ENCODE measurements around the gene CMTM5.
"Not testable (repeated sequence)": the region's sequence is repeated elsewhere in the genome, so short reads cannot be mapped to it uniquely, and the experiment has no call there.

The CMTM5 gene

GRCh38 chr14:23411563-23412525 lies 35.0 kb downstream of the CMTM5 start:
- no peaks in the 10 kb centered on the region for H3K36me3 ChIP-seq (ENCODE audit: control insufficient read depth, insufficient read depth, low read length)
- no peak overlapping the region for H3K4me3 ChIP-seq (ENCODE audit: insufficient read depth, low read depth, low read length, poor library complexity, severe bottlenecking)
- no peak overlapping the region for H3K27ac ChIP-seq (ENCODE audit: insufficient read depth, low read length, poor library complexity, severe bottlenecking)
- H3K27me3 ChIP-seq (replicated peaks; ENCODE audit: control insufficient read depth, insufficient read depth, low read length, poor library complexity, severe bottlenecking): no peaks in the 10 kb centered on the region
- H3K4me1 ChIP-seq (ENCODE audit: control insufficient read depth, insufficient read depth, low read length, poor library complexity, severe bottlenecking): no peaks in the 10 kb centered on the region
- no peak for DNase-seq
- no peaks in the 10 kb centered on the region for H3K9me3 ChIP-seq (ENCODE audit: control insufficient read depth, low read length)

GRCh38 chr14:23413681-23414080 lies 36.8 kb downstream of the CMTM5 start:
- H3K36me3 ChIP-seq (ENCODE audit: control insufficient read depth, insufficient read depth, low read length): no peaks in the 10 kb centered on the region
- no peak overlapping the region for H3K4me3 ChIP-seq (ENCODE audit: insufficient read depth, low read depth, low read length, poor library complexity, severe bottlenecking)
- no peaks in the 10 kb centered on the region for H3K27me3 ChIP-seq (replicated peaks; ENCODE audit: control insufficient read depth, insufficient read depth, low read length, poor library complexity, severe bottlenecking)
- H3K27ac ChIP-seq (ENCODE audit: insufficient read depth, low read length, poor library complexity, severe bottlenecking): no peak overlapping the region
- H3K9me3 ChIP-seq (ENCODE audit: control insufficient read depth, low read length): no peaks in the 10 kb centered on the region
- no peaks in the 10 kb centered on the region for H3K4me1 ChIP-seq (ENCODE audit: control insufficient read depth, insufficient read depth, low read length, poor library complexity, severe bottlenecking)
- DNase-seq: no peak

GRCh38 chr14:23414254-23414653 lies 37.4 kb downstream of the CMTM5 start:
- no peaks in the 10 kb centered on the region for H3K9me3 ChIP-seq (ENCODE audit: control insufficient read depth, low read length)
- no peaks in the 10 kb centered on the region for H3K4me1 ChIP-seq (ENCODE audit: control insufficient read depth, insufficient read depth, low read length, poor library complexity, severe bottlenecking)
- DNase-seq: no peak
- H3K27ac ChIP-seq (ENCODE audit: insufficient read depth, low read length, poor library complexity, severe bottlenecking): no peak overlapping the region
- H3K36me3 ChIP-seq (ENCODE audit: control insufficient read depth, insufficient read depth, low read length): no peaks in the 10 kb centered on the region
- no peaks in the 10 kb centered on the region for H3K27me3 ChIP-seq (replicated peaks; ENCODE audit: control insufficient read depth, insufficient read depth, low read length, poor library complexity, severe bottlenecking)
- H3K4me3 ChIP-seq (ENCODE audit: insufficient read depth, low read depth, low read length, poor library complexity, severe bottlenecking): no peak overlapping the region

GRCh38 chr14:23414906-23415820 lies 38.3 kb downstream of the CMTM5 start:
- Histone ChIP-seq H3K9me3 (ENCODE audit: control insufficient read depth, low read length) (no peaks in the 10 kb centered on the region), H3K27me3 (replicated peaks; ENCODE audit: control insufficient read depth, insufficient read depth, low read length, poor library complexity, severe bottlenecking) (no peaks in the 10 kb centered on the region), H3K4me1 (ENCODE audit: control insufficient read depth, insufficient read depth, low read length, poor library complexity, severe bottlenecking) (no peaks in the 10 kb centered on the region)

GRCh38 chr14:23415821-23416778 lies 39.3 kb downstream of the CMTM5 start:
- H3K4me1 ChIP-seq (ENCODE audit: control insufficient read depth, insufficient read depth, low read length, poor library complexity, severe bottlenecking): no peaks in the 10 kb centered on the region

More at GRCh38 chr14:23414906-23415820, 38.3 kb downstream of the CMTM5 start:
- Histone ChIP-seq H3K4me3 (ENCODE audit: insufficient read depth, low read depth, low read length, poor library complexity, severe bottlenecking) (no peak overlapping the region), H3K36me3 (ENCODE audit: control insufficient read depth, insufficient read depth, low read length) (no peaks in the 10 kb centered on the region), H3K27ac (ENCODE audit: insufficient read depth, low read length, poor library complexity, severe bottlenecking) (no peak overlapping the region)
- DNase-seq: no peak

GRCh38 chr14:23416801-23417200 lies 40.0 kb downstream of the CMTM5 start:
- Histone ChIP-seq H3K4me1 (ENCODE audit: control insufficient read depth, insufficient read depth, low read length, poor library complexity, severe bottlenecking) (no peaks in the 10 kb centered on the region), H3K4me3 (ENCODE audit: insufficient read depth, low read depth, low read length, poor library complexity, severe bottlenecking) (no peak overlapping the region), H3K36me3 (ENCODE audit: control insufficient read depth, insufficient read depth, low read length) (no peaks in the 10 kb centered on the region), H3K27ac (ENCODE audit: insufficient read depth, low read length, poor library complexity, severe bottlenecking) (no peak overlapping the region), H3K9me3 (ENCODE audit: control insufficient read depth, low read length) (no peaks in the 10 kb centered on the region), H3K27me3 (replicated peaks; ENCODE audit: control insufficient read depth, insufficient read depth, low read length, poor library complexity, severe bottlenecking) (no peaks in the 10 kb centered on the region)
- no peak for DNase-seq

More at GRCh38 chr14:23415821-23416778, 39.3 kb downstream of the CMTM5 start:
- Histone ChIP-seq H3K27ac (ENCODE audit: insufficient read depth, low read length, poor library complexity, severe bottlenecking) (no peak overlapping the region), H3K4me3 (ENCODE audit: insufficient read depth, low read depth, low read length, poor library complexity, severe bottlenecking) (no peak overlapping the region), H3K36me3 (ENCODE audit: control insufficient read depth, insufficient read depth, low read length) (no peaks in the 10 kb centered on the region), H3K9me3 (ENCODE audit: control insufficient read depth, low read length) (no peaks in the 10 kb centered on the region), H3K27me3 (replicated peaks; ENCODE audit: control insufficient read depth, insufficient read depth, low read length, poor library complexity, severe bottlenecking) (no peaks in the 10 kb centered on the region)
- no peak for DNase-seq

- H3K4me1 ChIP-seq (ENCODE audit: control insufficient read depth, insufficient read depth, low read length, poor library complexity, severe bottlenecking); DNase-seq; H3K36me3 ChIP-seq (ENCODE audit: control insufficient read depth, insufficient read depth, low read length); H3K27ac ChIP-seq (ENCODE audit: insufficient read depth, low read length, poor library complexity, severe bottlenecking); H3K9me3 ChIP-seq (ENCODE audit: control insufficient read depth, low read length); H3K27me3 ChIP-seq (replicated peaks; ENCODE audit: control insufficient read depth, insufficient read depth, low read length, poor library complexity, severe bottlenecking); H3K4me3 ChIP-seq (ENCODE audit: insufficient read depth, low read depth, low read length, poor library complexity, severe bottlenecking): not testable (repeated sequence)
Observed at GRCh38 chr14:23417269-23417668, 40.4 kb downstream of the CMTM5 start.

- Histone ChIP-seq H3K27me3 (replicated peaks; ENCODE audit: control insufficient read depth, insufficient read depth, low read length, poor library complexity, severe bottlenecking) (no peaks in the 10 kb centered on the region), H3K4me3 (ENCODE audit: insufficient read depth, low read depth, low read length, poor library complexity, severe bottlenecking) (no peak overlapping the region), H3K9me3 (ENCODE audit: control insufficient read depth, low read length) (no peaks in the 10 kb centered on the region), H3K36me3 (ENCODE audit: control insufficient read depth, insufficient read depth, low read length) (no peaks in the 10 kb centered on the region), H3K27ac (ENCODE audit: insufficient read depth, low read length, poor library complexity, severe bottlenecking) (no peak overlapping the region), H3K4me1 (ENCODE audit: control insufficient read depth, insufficient read depth, low read length, poor library complexity, severe bottlenecking) (no peaks in the 10 kb centered on the region)
- DNase-seq: no peak
Observed at GRCh38 chr14:23418021-23418420, 41.2 kb downstream of the CMTM5 start.

- H3K4me3 ChIP-seq (ENCODE audit: insufficient read depth, low read depth, low read length, poor library complexity, severe bottlenecking); H3K27me3 ChIP-seq (replicated peaks; ENCODE audit: control insufficient read depth, insufficient read depth, low read length, poor library complexity, severe bottlenecking); DNase-seq; H3K4me1 ChIP-seq (ENCODE audit: control insufficient read depth, insufficient read depth, low read length, poor library complexity, severe bottlenecking); H3K9me3 ChIP-seq (ENCODE audit: control insufficient read depth, low read length); H3K36me3 ChIP-seq (ENCODE audit: control insufficient read depth, insufficient read depth, low read length); H3K27ac ChIP-seq (ENCODE audit: insufficient read depth, low read length, poor library complexity, severe bottlenecking): not testable (repeated sequence)
Observed at GRCh38 chr14:23419646-23420045, 42.8 kb downstream of the CMTM5 start.

Data from effector memory CD4-positive, alpha-beta T cell (primary cell).